ENCODE measurements around the gene BOLL. TPM values are rescaled to one million over a fixed set of nuclear protein-coding genes. Genes with fewer than 3 reads are reported as not detected.

The BOLL gene
- total RNA-seq, 1 experiment from 2014 or later = not detected

DNA sequence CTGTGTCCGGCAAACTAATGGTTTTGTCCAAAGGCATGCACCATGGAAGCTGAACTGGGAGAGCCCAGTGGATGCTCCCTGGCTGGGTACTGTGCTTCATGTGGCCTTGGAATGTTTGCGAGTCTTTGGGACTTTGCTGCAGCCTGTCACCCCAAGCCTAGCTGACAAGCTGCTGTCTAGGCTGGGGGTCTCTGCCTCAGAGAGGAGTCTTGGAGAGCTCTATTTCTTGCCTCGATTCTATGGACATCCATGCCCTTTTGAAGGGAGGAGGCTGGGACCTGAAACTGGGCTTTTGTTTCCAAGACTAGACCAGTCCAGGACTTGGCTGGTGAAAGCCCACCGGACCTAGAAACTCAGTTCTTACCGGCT lies 78.3 kb downstream of the BOLL start:
- DNase-seq = no peak
- H2BK5ac ChIP-seq (ENCODE audit: insufficient read length, low read length) = no peak overlapping the region
- H3K4me3 Mint-ChIP-seq = peak overlapping the region; percentile 87 to 89

More for the DNA sequence above, 78.3 kb downstream of the BOLL start:
- no peak overlapping the region for H3K4ac ChIP-seq (ENCODE audit: low read depth, low read length)
- no peak overlapping the region for H3K18ac ChIP-seq (ENCODE audit: insufficient read length, low read depth, low read length)
- H3K9ac ChIP-seq (ENCODE audit: extremely low read depth, insufficient read length, low read length) = peak overlapping the region; percentile 56
- no peaks in the 10 kb centered on the region for H3K9me3 ChIP-seq (ENCODE audit: control insufficient read depth, low read depth, low read length)
- H3K56ac ChIP-seq (ENCODE audit: insufficient read length, low read depth, low read length) = no peak overlapping the region
- Mint-ChIP-seq H3K4me1 (peaks cover 30 to 40% of the 10 kb centered on the region in 2 experiments), H3K27me3 (ENCODE audit: low read depth) (no peaks in the 10 kb centered on the region), H3K27ac (no peak overlapping the region), H3K36me3 (ENCODE audit: insufficient read depth in 1 of 3, low read depth in 3 of 3) (peaks cover 0 to 20% (median 14%) of the 10 kb centered on the region in 3 experiments; a peak in 5 of 7 replicates), H3K9me3 (no peaks in the 10 kb centered on the region)
- no peak overlapping the region for H2BK20ac ChIP-seq (ENCODE audit: low read depth, low read length, poor library complexity, severe bottlenecking)
- H2BK12ac ChIP-seq (ENCODE audit: insufficient read length, low read depth, low read length) = no peak overlapping the region
- no peaks in the 10 kb centered on the region for H3K79me1 ChIP-seq (ENCODE audit: insufficient read depth, low read depth, low read length, poor library complexity, severe bottlenecking)
- H2BK15ac ChIP-seq (ENCODE audit: low read depth, low read length) = no peak overlapping the region
- no peak overlapping the region for H2AK5ac ChIP-seq (ENCODE audit: insufficient read length, low read length)
- no peak overlapping the region for H2BK120ac ChIP-seq (ENCODE audit: low read depth, low read length, poor library complexity, severe bottlenecking)
- WGBS (ENCODE audit: extremely low coverage, insufficient read length, low lambda C conversion rate) = no CpG with 5 or more reads among the region's 5 CpGs
- TF ChIP-seq, protein P1, sequence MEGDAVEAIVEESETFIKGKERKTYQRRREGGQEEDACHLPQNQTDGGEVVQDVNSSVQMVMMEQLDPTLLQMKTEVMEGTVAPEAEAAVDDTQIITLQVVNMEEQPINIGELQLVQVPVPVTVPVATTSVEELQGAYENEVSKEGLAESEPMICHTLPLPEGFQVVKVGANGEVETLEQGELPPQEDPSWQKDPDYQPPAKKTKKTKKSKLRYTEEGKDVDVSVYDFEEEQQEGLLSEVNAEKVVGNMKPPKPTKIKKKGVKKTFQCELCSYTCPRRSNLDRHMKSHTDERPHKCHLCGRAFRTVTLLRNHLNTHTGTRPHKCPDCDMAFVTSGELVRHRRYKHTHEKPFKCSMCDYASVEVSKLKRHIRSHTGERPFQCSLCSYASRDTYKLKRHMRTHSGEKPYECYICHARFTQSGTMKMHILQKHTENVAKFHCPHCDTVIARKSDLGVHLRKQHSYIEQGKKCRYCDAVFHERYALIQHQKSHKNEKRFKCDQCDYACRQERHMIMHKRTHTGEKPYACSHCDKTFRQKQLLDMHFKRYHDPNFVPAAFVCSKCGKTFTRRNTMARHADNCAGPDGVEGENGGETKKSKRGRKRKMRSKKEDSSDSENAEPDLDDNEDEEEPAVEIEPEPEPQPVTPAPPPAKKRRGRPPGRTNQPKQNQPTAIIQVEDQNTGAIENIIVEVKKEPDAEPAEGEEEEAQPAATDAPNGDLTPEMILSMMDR (conservative IDR thresholded peaks at IDR 0.05) = no peak
- H2AFZ ChIP-seq (ENCODE audit: low read length) = no peak overlapping the region
- no peak overlapping the region for H4K8ac ChIP-seq (replicated peaks; ENCODE audit: insufficient read length, low read depth, low read length)
- peaks cover 4% of the 10 kb centered on the region for H4K20me1 ChIP-seq (ENCODE audit: control insufficient read depth, insufficient read depth, insufficient read length)
- H3K79me2 ChIP-seq (ENCODE audit: insufficient read depth, low read length) = peaks cover 29% of the 10 kb centered on the region; the same call in 1 of the 2 replicates
- H3K27me3 ChIP-seq (ENCODE audit: insufficient read depth, low read length) = no peaks in the 10 kb centered on the region
- H3K23me2 ChIP-seq (ENCODE audit: insufficient read length, low read depth, low read length, poor library complexity, severe bottlenecking) = peaks cover 16% of the 10 kb centered on the region
- no peak overlapping the region for H4K91ac ChIP-seq (ENCODE audit: insufficient read length, low read depth, low read length)
- H3K4me2 ChIP-seq (ENCODE audit: insufficient read depth, insufficient read length, low read length) = peak overlapping the region; percentile 62
- H3K27ac ChIP-seq (ENCODE audit: insufficient read length, low read depth, low read length) = no peak overlapping the region
- H3K23ac ChIP-seq (ENCODE audit: insufficient read length, low read depth, low read length) = no peak overlapping the region
- no peak overlapping the region for H4K5ac ChIP-seq (ENCODE audit: insufficient read length, low read depth, low read length)
- no peaks in the 10 kb centered on the region; the same call in 1 of the 2 replicates for H3K4me1 ChIP-seq (ENCODE audit: insufficient read depth, low read length)
- no peak overlapping the region for H3T11ph ChIP-seq (ENCODE audit: low read length)
- no peak overlapping the region for H3K14ac ChIP-seq (ENCODE audit: insufficient read depth, low read length)

All from H9 (cell line).